Right ventricle myocardium inferior (tissue), 1 donor: ENCODE data around the gene CREB3L1. TPM values are rescaled to one million over a fixed set of nuclear protein-coding genes. Genes with fewer than 3 reads are reported as not detected.

Source experiments
- ATAC-seq: fragments of 200-7000 bp; cut with Tn5 transposase; one replicate; pipeline ENCODE4 v1.9.1; 2020; ENCODE audit warnings: mild to moderate bottlenecking, moderate library complexity
- DNase-seq: peaks from one replicate; pipeline ENCODE4 v3.0.0; 2021; ENCODE audit errors: missing footprints
- intact Hi-C: fragments of 100-400 bp; cut with DNase I; formaldehyde crosslinking; loops from one replicate; pipeline ENCODE4 v1.11.0; 2022
- long read RNA-seq: library from polyadenylated mRNA; unstranded; transcript quantifications from one replicate; pipeline ENCODE4 v2.0.0, GENCODE V29; 2021
- total RNA-seq: library from RNA; stranded (reverse); fragmentation: NEBNext Ultra II Directional; extraction: Animal tissue kit (Norgen Biotek cat#: 25700); gene quantifications from one replicate; pipeline ENCODE4 v1.2.1, GENCODE V29; 2021
- donor health status: DM: no; HTN: yes; CAD: no; lungs with severe emphysema.

The CREB3L1 gene
- 64.1 TPM for total RNA-seq
- long read RNA-seq, transcript CREB3L1-205 (4 exons, 1,817 nt), result major isoform, 15 of 20 reads
- long read RNA-seq, transcript CREB3L1-206 (12 exons, 2,687 nt), result minor isoform, 5 of 20 reads
- long read RNA-seq, partial matches to known transcripts, result 0 of 20 reads
- long read RNA-seq, other reads (novel, unspliced or antisense), result 0 of 20 reads

GRCh38 chr11:46277622-46278386 is at the start of gene CREB3L1:
TSS of gene CREB3L1 (plus strand) at chr11:46277662. CDS start at chr11:46278112, 450 bp downstream.
- no peak for ATAC-seq
- DNase-seq, result no peak
- intact Hi-C loops, result loop anchor here (2.0 kb wide), 2 partner anchors 19 to 39 kb away; no protein-coding TSS in a partner anchor

GRCh38 chr11:46229230-46229629 is 48.2 kb upstream of the CREB3L1 start:
- DNase-seq, result no peak

GRCh38 chr11:46234311-46234710 is 43.2 kb upstream of the CREB3L1 start:
- no peak for ATAC-seq
- intact Hi-C loops, result no loop called here
- no peak for DNase-seq

More at GRCh38 chr11:46229230-46229629, 48.2 kb upstream of the CREB3L1 start:
- ATAC-seq, result no peak
- intact Hi-C loops, result no loop called here

- intact Hi-C loops, result loop anchor here (5.0 kb wide), 2 partner anchors 114 to 131 kb away; partner anchors contain the start of gene PHF21A
- ATAC-seq (no peak), DNase-seq (no peak)
Measured at GRCh38 chr11:46235777-46236688, 41.4 kb upstream of the CREB3L1 start.

- intact Hi-C loops, result loop anchor here (5.0 kb wide), 2 partner anchors 115 to 130 kb away; partner anchors contain the start of gene PHF21A
- ATAC-seq (no peak), DNase-seq (no peak)
Measured at GRCh38 chr11:46236918-46237247, 40.6 kb upstream of the CREB3L1 start.

GRCh38 chr11:46237248-46238077 is 40.0 kb upstream of the CREB3L1 start:
- intact Hi-C loops, result loop anchor here (2.0 to 5.0 kb wide), 3 partner anchors 41 to 130 kb away; partner anchors contain the start of gene PHF21A
- DNase-seq (peak; percentile 82), ATAC-seq (peak; percentile 60)

- DNase-seq, result peak; percentile 88
- intact Hi-C loops, result loop anchor here (2.0 to 5.0 kb wide), 3 partner anchors 40 to 129 kb away; partner anchors contain the start of gene PHF21A
- peak; percentile 64 for ATAC-seq
Measured at GRCh38 chr11:46238078-46238966, 39.1 kb upstream of the CREB3L1 start.

- DNase-seq (peak; percentile 94), ATAC-seq (peak; percentile 86)
Measured at GRCh38 chr11:46238967-46239800, 38.3 kb upstream of the CREB3L1 start.

GRCh38 chr11:46239801-46240061 is 37.7 kb upstream of the CREB3L1 start:
- intact Hi-C loops, result loop anchor here (1.0 to 10.0 kb wide), 7 partner anchors 39 to 295 kb away; partner anchors contain the start of gene PHF21A
- ATAC-seq (no peak), DNase-seq (no peak)

More at GRCh38 chr11:46238967-46239800, 38.3 kb upstream of the CREB3L1 start:
- intact Hi-C loops, result loop anchor here (1.0 to 5.0 kb wide), 4 partner anchors 40 to 128 kb away; partner anchors contain the start of gene PHF21A

GRCh38 chr11:46240371-46240770 is 37.1 kb upstream of the CREB3L1 start:
- intact Hi-C loops, result loop anchor here (2.0 to 10.0 kb wide), 3 partner anchors 57 to 294 kb away; no protein-coding TSS in a partner anchor
- no peak for ATAC-seq
- DNase-seq, result no peak

- intact Hi-C loops, result loop anchor here (2.0 to 10.0 kb wide), 3 partner anchors 56 to 294 kb away; no protein-coding TSS in a partner anchor
- no peak for ATAC-seq
- DNase-seq, result no peak
Measured at GRCh38 chr11:46240861-46241260, 36.6 kb upstream of the CREB3L1 start.

- no peak for ATAC-seq
- no peak for DNase-seq
- intact Hi-C loops, result loop anchor here (5.0 to 10.0 kb wide), 2 partner anchors 55 to 293 kb away; no protein-coding TSS in a partner anchor
Measured at GRCh38 chr11:46242041-46242951, 35.2 kb upstream of the CREB3L1 start.

- intact Hi-C loops, result loop anchor here (5.0 to 10.0 kb wide), 2 partner anchors 54 to 292 kb away; no protein-coding TSS in a partner anchor
- ATAC-seq (peak; percentile 94), DNase-seq (peak; percentile 96)
Measured at GRCh38 chr11:46242952-46243795, 34.3 kb upstream of the CREB3L1 start.

- no peak for DNase-seq
- no peak for ATAC-seq
- intact Hi-C loops, result loop anchor here (5.0 to 10.0 kb wide), 2 partner anchors 54 to 291 kb away; no protein-coding TSS in a partner anchor
Measured at GRCh38 chr11:46243796-46244109, 33.7 kb upstream of the CREB3L1 start.
